Endothelial cell of umbilical vein (primary cell): ENCODE measurements around the gene DUSP11.

ENCODE experiments used
- EZH2 ChIP-seq: IDR thresholded peaks from 2 replicates; pipeline ENCODE4 v1.6.1; 2012; ENCODE audit warnings: borderline replicate concordance, low read depth, mild to moderate bottlenecking, moderate library complexity, low read length, inconsistent platforms; ENCODE audit not compliant: severe bottlenecking
- MYC ChIP-seq: IDR thresholded peaks from one replicate; pipeline ENCODE4 v1.6.1; 2011; ENCODE audit warnings: mild to moderate bottlenecking, low read depth, low read length
- POLR2AphosphoS5 ChIP-seq: IDR thresholded peaks from 2 replicates; pipeline ENCODE4 v1.6.1; 2012; ENCODE audit warnings: low read depth, mild to moderate bottlenecking, control low read depth, low read length, moderate library complexity; ENCODE audit not compliant: insufficient read depth
- TF ChIP-seq, protein P1 (sequence below), 2 donors: IDR thresholded peaks; 1 replicate in 1 of 2; 2 replicates in 1 of 2; pipeline ENCODE4 v1.5.1; 2011; ENCODE audit warnings: low read length in 2 of 2, mild to moderate bottlenecking in 2 of 2, moderate library complexity in 2 of 2, control low read depth in 1 of 2, inconsistent platforms in 1 of 2, low read depth in 1 of 2; ENCODE audit not compliant: insufficient read depth in 1 of 2; ENCODE audit errors: extremely low read depth in 1 of 2

DNA sequence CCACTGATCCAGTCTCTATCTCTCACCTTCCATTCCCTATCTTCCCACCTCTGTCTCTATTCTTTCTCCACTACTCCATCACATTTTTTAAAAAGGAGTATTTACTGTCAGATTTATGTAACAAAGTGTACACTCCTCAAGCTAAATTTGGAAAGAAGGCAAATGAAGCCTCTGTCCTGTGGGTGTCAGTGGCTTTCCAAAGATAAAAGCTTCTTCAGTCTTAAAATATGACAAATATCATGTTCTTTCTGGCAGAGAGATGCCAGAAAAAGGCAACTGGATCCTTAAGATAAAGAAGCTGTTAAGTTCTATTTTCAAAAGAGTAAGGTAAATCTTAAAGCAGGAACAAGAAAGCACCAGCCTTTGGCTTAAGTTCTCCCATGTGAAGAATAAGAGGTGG, 7.1 kb downstream of the DUSP11 start:
- TF ChIP-seq POLR2AphosphoS5 (no peak), MYC (no peak), EZH2 (no peak)
- TF ChIP-seq, protein P1, sequence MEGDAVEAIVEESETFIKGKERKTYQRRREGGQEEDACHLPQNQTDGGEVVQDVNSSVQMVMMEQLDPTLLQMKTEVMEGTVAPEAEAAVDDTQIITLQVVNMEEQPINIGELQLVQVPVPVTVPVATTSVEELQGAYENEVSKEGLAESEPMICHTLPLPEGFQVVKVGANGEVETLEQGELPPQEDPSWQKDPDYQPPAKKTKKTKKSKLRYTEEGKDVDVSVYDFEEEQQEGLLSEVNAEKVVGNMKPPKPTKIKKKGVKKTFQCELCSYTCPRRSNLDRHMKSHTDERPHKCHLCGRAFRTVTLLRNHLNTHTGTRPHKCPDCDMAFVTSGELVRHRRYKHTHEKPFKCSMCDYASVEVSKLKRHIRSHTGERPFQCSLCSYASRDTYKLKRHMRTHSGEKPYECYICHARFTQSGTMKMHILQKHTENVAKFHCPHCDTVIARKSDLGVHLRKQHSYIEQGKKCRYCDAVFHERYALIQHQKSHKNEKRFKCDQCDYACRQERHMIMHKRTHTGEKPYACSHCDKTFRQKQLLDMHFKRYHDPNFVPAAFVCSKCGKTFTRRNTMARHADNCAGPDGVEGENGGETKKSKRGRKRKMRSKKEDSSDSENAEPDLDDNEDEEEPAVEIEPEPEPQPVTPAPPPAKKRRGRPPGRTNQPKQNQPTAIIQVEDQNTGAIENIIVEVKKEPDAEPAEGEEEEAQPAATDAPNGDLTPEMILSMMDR (IDR thresholded peaks at IDR 0.05; ENCODE audit: extremely low read depth in 1 of 2, insufficient read depth in 1 of 2, low read depth in 1 of 2, low read length in 2 of 2): no peak
